Panc1 (cell line): ENCODE measurements around the gene CDKL1. TPM values are rescaled to one million over a fixed set of nuclear protein-coding genes. Genes with fewer than 3 reads are reported as not detected.
A peak's percentile ranks its signal among the peaks of the same experiment; 100 is the strongest.
"Not testable (repeated sequence)": the region's sequence is repeated elsewhere in the genome, so short reads cannot be mapped to it uniquely, and the experiment has no call there.

Source experiments
- ATAC-seq: fragments of 200-7000 bp; cut with Tn5 transposase; 2 replicates; pipeline ENCODE4 v1.9.1; 2020; ENCODE audit warnings: mild to moderate bottlenecking, moderate library complexity
- BruUV-seq: library from RNA; stranded (reverse); fragments of 400-500 nt; replicated peaks from 2 replicates; lab custom pipeline; 2021; lab: Mats Ljungman, UMichigan
- CTCF ChIA-PET: fragments of 300-600 bp; sonication (Branson Sonifier 250); formaldehyde crosslinking; loops from one replicate; lab custom pipeline; 2022; ENCODE audit warnings: antibody characterized with exemption; lab: Charles Lee
- POLR2A ChIA-PET: fragments of 300-600 bp; sonication (Branson Sonifier 250); formaldehyde crosslinking; loops from one replicate; lab custom pipeline; 2022; ENCODE audit warnings: antibody characterized with exemption; lab: Charles Lee
- DNase-seq: peaks from one replicate; pipeline ENCODE4 v3.0.0-alpha.2; 2010; ENCODE audit warnings: low read depth, low spot score
- H3K27ac ChIP-seq: 2 replicates; pipeline ENCODE4 v1.5.1; 2011; ENCODE audit warnings: mild to moderate bottlenecking, low read length, inconsistent platforms
- H3K27me3 ChIP-seq: fragments of 200-500 bp; sonication (Bioruptor generic); 2 replicates; pipeline ENCODE4 v1.6.0; 2014; ENCODE audit warnings: low read length, inconsistent platforms; ENCODE audit not compliant: control insufficient read depth, insufficient read depth
- H3K36me3 ChIP-seq: fragments of 200-500 bp; sonication (Bioruptor generic); 2 replicates; pipeline ENCODE4 v1.5.1; 2014; ENCODE audit warnings: inconsistent platforms, mild to moderate bottlenecking, low read length, moderate library complexity; ENCODE audit not compliant: control insufficient read depth, insufficient read depth
- H3K4me1 ChIP-seq: 2 replicates; pipeline ENCODE4 v1.5.1; 2011; ENCODE audit warnings: inconsistent platforms, mild to moderate bottlenecking, low read length, moderate library complexity; ENCODE audit not compliant: control insufficient read depth, insufficient read depth
- H3K4me3 ChIP-seq, 2 experiments: 2 replicates each; pipeline ENCODE4 v1.5.1; 2011 to 2012; ENCODE audit warnings: low read depth in 2 of 2, low read length in 2 of 2, mild to moderate bottlenecking in 2 of 2, inconsistent platforms in 1 of 2, moderate library complexity in 1 of 2
- H3K9me3 ChIP-seq: fragments of 200-500 bp; sonication (Bioruptor generic); 2 replicates; pipeline ENCODE4 v1.5.1; 2014; ENCODE audit warnings: low read depth, mild to moderate bottlenecking, inconsistent platforms, low read length, moderate library complexity; ENCODE audit not compliant: control insufficient read depth, insufficient read depth
- POLR2AphosphoS5 ChIP-seq: IDR thresholded peaks from 2 replicates; pipeline ENCODE4 v1.6.1; 2012; ENCODE audit warnings: mild to moderate bottlenecking, low read depth, low read length, moderate library complexity
- REST ChIP-seq, 2 experiments: IDR thresholded peaks; 2 replicates each; pipeline ENCODE4 v1.6.1; 2011 to 2012; ENCODE audit warnings: low read depth in 2 of 2, control low read depth in 1 of 2, low read length in 1 of 2, mild to moderate bottlenecking in 1 of 2, moderate library complexity in 1 of 2; ENCODE audit not compliant: insufficient read depth in 1 of 2
- SIN3A ChIP-seq: IDR thresholded peaks from 2 replicates; pipeline ENCODE4 v1.6.1; 2012; ENCODE audit warnings: low read depth, mild to moderate bottlenecking, low read length, moderate library complexity, borderline replicate concordance; ENCODE audit not compliant: insufficient read depth
- TCF7L2 ChIP-seq: IDR thresholded peaks from 2 replicates; pipeline ENCODE4 v1.6.1; 2011; ENCODE audit warnings: mild to moderate bottlenecking, low read depth, low read length, inconsistent platforms
- in situ Hi-C: cut with HindIII; loops from 2 replicates; pipeline ENCODE4 v1.10.0; 2016; ENCODE audit warnings: low sequenced_read_pairs, low pct_unique_long_range_greater_than_20kb
- intact Hi-C: fragments of 100-400 bp; cut with micrococcal nuclease; formaldehyde crosslinking; loops from one replicate; pipeline ENCODE4 v1.10.0; 2022; ENCODE audit not compliant: unreplicated experiment
- total RNA-seq: library from RNA; stranded (reverse); gene quantifications from one replicate; pipeline ENCODE4 v1.2.1, GENCODE V29; 2021; ENCODE audit not compliant: unreplicated experiment
- TF ChIP-seq, protein P1 (sequence below): fragments of 450-650 bp; IDR thresholded peaks from 2 replicates; pipeline ENCODE4 v1.5.1; 2017; ENCODE audit warnings: mild to moderate bottlenecking

The CDKL1 gene
- total RNA-seq, 1 experiment from 2014 or later: 5.8 TPM

GRCh38 chr14:50318031-50318626 lies 78.6 kb downstream of the CDKL1 start:
- TF ChIP-seq, protein P1, sequence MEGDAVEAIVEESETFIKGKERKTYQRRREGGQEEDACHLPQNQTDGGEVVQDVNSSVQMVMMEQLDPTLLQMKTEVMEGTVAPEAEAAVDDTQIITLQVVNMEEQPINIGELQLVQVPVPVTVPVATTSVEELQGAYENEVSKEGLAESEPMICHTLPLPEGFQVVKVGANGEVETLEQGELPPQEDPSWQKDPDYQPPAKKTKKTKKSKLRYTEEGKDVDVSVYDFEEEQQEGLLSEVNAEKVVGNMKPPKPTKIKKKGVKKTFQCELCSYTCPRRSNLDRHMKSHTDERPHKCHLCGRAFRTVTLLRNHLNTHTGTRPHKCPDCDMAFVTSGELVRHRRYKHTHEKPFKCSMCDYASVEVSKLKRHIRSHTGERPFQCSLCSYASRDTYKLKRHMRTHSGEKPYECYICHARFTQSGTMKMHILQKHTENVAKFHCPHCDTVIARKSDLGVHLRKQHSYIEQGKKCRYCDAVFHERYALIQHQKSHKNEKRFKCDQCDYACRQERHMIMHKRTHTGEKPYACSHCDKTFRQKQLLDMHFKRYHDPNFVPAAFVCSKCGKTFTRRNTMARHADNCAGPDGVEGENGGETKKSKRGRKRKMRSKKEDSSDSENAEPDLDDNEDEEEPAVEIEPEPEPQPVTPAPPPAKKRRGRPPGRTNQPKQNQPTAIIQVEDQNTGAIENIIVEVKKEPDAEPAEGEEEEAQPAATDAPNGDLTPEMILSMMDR: peak; percentile 77; the same call in 1 of the 2 replicates
- no peak for TF ChIP-seq POLR2AphosphoS5
- no peak overlapping the region for H3K27ac ChIP-seq
- H3K4me3 ChIP-seq: no peak overlapping the region
- POLR2A ChIA-PET: no interaction called here
- CTCF ChIA-PET: interaction anchor here (0.6 kb wide), 2 partner anchors 192 to 226 kb away, joined by 6 to 7 read pairs; no protein-coding TSS in a partner anchor
- H3K9me3 ChIP-seq: no peaks in the 10 kb centered on the region
- H3K36me3 ChIP-seq: no peaks in the 10 kb centered on the region
- no TSS peak for BruUV-seq
- intact Hi-C loops (no loop called here), in situ Hi-C loops (no loop called here)
- H3K4me1 ChIP-seq: peaks cover 8% of the 10 kb centered on the region
- ATAC-seq: no peak
- no peaks in the 10 kb centered on the region for H3K27me3 ChIP-seq
- DNase-seq: no peak

DNA sequence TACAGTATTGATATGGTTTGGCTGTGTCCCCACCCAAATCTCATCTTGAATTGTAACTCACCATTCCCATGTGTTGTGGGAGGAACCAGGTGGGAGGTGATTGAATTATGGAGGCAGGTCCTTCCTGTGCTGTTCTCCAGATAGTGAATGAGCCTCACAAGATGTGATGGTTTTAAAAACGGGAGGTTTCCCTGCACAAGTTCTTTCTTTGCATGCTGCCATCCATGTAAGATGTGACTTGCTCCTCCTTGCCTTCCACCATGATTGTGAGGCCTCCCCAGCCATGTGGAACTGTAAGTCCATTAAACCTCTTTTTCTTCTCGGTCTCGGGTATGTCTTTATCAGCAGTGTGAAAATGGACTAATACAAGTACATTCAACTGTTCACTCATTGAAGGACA lies 82.6 kb downstream of the CDKL1 start:
- BruUV-seq, intact Hi-C loops, H3K27me3 ChIP-seq, H3K36me3 ChIP-seq, DNase-seq, ATAC-seq, CTCF ChIA-PET, POLR2A ChIA-PET, H3K4me1 ChIP-seq, H3K4me3 ChIP-seq, in situ Hi-C loops, H3K27ac ChIP-seq, H3K9me3 ChIP-seq: not testable (repeated sequence)

- no peak; the same call in 1 of the 2 replicates for ATAC-seq
- intact Hi-C loops: no loop called here
- Histone ChIP-seq H3K36me3 (peaks cover 3% of the 10 kb centered on the region; the same call in 1 of the 2 replicates), H3K9me3 (no peaks in the 10 kb centered on the region), H3K4me1 (peaks cover 3% of the 10 kb centered on the region; the same call in 1 of the 2 replicates), H3K27me3 (no peaks in the 10 kb centered on the region), H3K27ac (peak overlapping the region; percentile 91), H3K4me3 (peak overlapping the region; percentile 81 to 88)
- ChIA-PET POLR2A (interaction anchor here (0.6 kb wide), 1 partner anchor 196 kb away, joined by 3 read pairs; no protein-coding TSS in a partner anchor), CTCF (no interaction called here)
- DNase-seq: no peak
- no TSS peak for BruUV-seq
- TF ChIP-seq, protein P1: no peak
- TF ChIP-seq REST (IDR thresholded peaks at IDR 0.05; ENCODE audit: insufficient read depth in 1 of 2, low read depth in 2 of 2, low read length in 1 of 2) (no peak), TCF7L2 (no peak; the same call in 1 of the 2 replicates), POLR2AphosphoS5 (no peak; the same call in 1 of the 2 replicates), SIN3A (no peak)
- in situ Hi-C loops: no loop called here
These were observed 84.0 kb downstream of the CDKL1 start for GRCh38 chr14:50312734-50313054.
